ENCODE results near the gene CFTR. TPM values are rescaled to one million over a fixed set of nuclear protein-coding genes. Genes with fewer than 3 reads are reported as not detected.

The CFTR gene
- total and polyA plus RNA-seq, 2 of the 8 experiments (the other 6 are each of a cell fraction or from before 2014, with no cell fraction given), result 1.2 to 1.6 TPM

DNA sequence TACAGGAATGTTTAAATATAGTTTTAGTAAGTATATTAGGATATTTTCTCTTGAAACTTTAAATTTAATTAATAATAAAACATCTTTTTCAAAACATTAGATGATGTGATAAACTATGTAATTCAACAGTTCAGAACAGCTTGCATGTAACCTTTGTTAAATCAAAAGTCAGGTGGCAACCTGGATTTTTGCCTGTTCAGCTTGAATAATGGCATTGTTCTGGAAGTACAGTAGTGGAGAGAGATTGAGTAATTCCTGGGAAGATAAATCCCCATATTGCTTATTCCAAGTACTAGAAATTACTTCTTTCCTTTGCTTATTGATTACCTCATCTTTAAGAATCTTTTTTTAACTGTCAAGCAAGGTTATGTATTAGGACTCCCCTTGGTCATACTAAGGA lies 20.1 kb upstream of the CFTR start:
- H2AK5ac ChIP-seq (ENCODE audit: low read depth, low read length), result no peak overlapping the region
- no peaks in the 10 kb centered on the region for H4K20me1 ChIP-seq (replicated peaks in 1 of 2; ENCODE audit: control insufficient read depth in 1 of 2, insufficient read depth in 2 of 2, low read length in 2 of 2)
- ChIA-PET CTCF (ENCODE audit: partially characterized antibody) (interaction anchor here (0.7 to 3.7 kb wide), 19 partner anchors 10 to 689 kb away, joined by 3 to 22 read pairs (median 3); partner anchors contain the start of gene CFTR), POLR2A (ENCODE audit: partially characterized antibody) (no interaction called here)
- H4K91ac ChIP-seq (replicated peaks; ENCODE audit: insufficient read length, low read length), result no peak overlapping the region
- no peak overlapping the region for H2AFZ ChIP-seq (ENCODE audit: low read length)
- no peak overlapping the region for H3K4me3 ChIP-seq (ENCODE audit: extremely low read depth in 1 of 4, insufficient read depth in 2 of 4, low read depth in 3 of 4, low read length in 4 of 4)
- H3K9ac ChIP-seq (replicated peaks in 1 of 4; ENCODE audit: extremely low read depth in 1 of 4, low read depth in 3 of 4, low read length in 3 of 4), result no peak overlapping the region
- no peaks in the 10 kb centered on the region for H3K9me3 ChIP-seq (ENCODE audit: insufficient read depth in 2 of 2, low read depth in 1 of 2, low read length in 1 of 2)
- no peak overlapping the region for H4K8ac ChIP-seq (ENCODE audit: extremely low read depth, insufficient read depth, low read length)
- H3K56ac ChIP-seq (replicated peaks; ENCODE audit: insufficient read length, low read depth, low read length), result no peak overlapping the region
- no peaks in the 10 kb centered on the region for H3K36me3 ChIP-seq (ENCODE audit: control insufficient read depth in 2 of 4, insufficient read depth in 4 of 4, low read length in 3 of 4)
- H3K79me2 ChIP-seq (ENCODE audit: control insufficient read depth in 1 of 2, insufficient read depth in 2 of 2, low read length in 2 of 2), result no peaks in the 10 kb centered on the region
- no peak overlapping the region for H3K4me2 ChIP-seq (ENCODE audit: insufficient read depth in 1 of 2, low read depth in 2 of 2, low read length in 2 of 2)
- no peak for FAIRE-seq
- H3K79me1 ChIP-seq (ENCODE audit: low read depth, low read length), result no peaks in the 10 kb centered on the region
- no peaks in the 10 kb centered on the region for H3K27me3 ChIP-seq (replicated peaks in 1 of 4; ENCODE audit: control insufficient read depth in 3 of 4, extremely low read depth in 1 of 4, insufficient read depth in 3 of 4, low read length in 3 of 4)
- no peak overlapping the region for H4K5ac ChIP-seq (ENCODE audit: insufficient read length, low read depth, low read length)
- no peak overlapping the region for H3K27ac ChIP-seq (ENCODE audit: low read depth, low read length)
- no peak overlapping the region for H2BK5ac ChIP-seq (ENCODE audit: low read depth, low read length)
- H3K23me2 ChIP-seq (ENCODE audit: low read depth, low read length), result no peaks in the 10 kb centered on the region
- no peak overlapping the region for H2BK12ac ChIP-seq (ENCODE audit: low read depth, low read length)
- no peak overlapping the region for H2BK20ac ChIP-seq (ENCODE audit: low read length)
- H3K23ac ChIP-seq (ENCODE audit: insufficient read length), result no peak overlapping the region
- no peak for DNase-seq (ENCODE audit: low read depth in 1 of 2, low spot score in 2 of 2)
- no peak overlapping the region for H3K18ac ChIP-seq (ENCODE audit: extremely low read depth, low read length)
- no peak overlapping the region for H3K14ac ChIP-seq (ENCODE audit: insufficient read length)
- no peaks in the 10 kb centered on the region for H3K4me1 ChIP-seq (replicated peaks in 1 of 4; ENCODE audit: control insufficient read depth in 3 of 4, insufficient read depth in 4 of 4, low read length in 3 of 4)
- no peak overlapping the region for H3K4ac ChIP-seq (replicated peaks; ENCODE audit: insufficient read length, low read depth, low read length)
- no peak overlapping the region for H2BK120ac ChIP-seq (replicated peaks; ENCODE audit: low read depth, low read length)
- no peak overlapping the region for H2BK15ac ChIP-seq (ENCODE audit: low read length)
- TF ChIP-seq, protein P1, sequence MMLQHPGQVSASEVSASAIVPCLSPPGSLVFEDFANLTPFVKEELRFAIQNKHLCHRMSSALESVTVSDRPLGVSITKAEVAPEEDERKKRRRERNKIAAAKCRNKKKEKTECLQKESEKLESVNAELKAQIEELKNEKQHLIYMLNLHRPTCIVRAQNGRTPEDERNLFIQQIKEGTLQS (IDR thresholded peaks at IDR 0.05; ENCODE audit: insufficient read depth, low read depth, low read length), result no peak
